ENCODE data around the gene TBX20. TPM values are rescaled to one million over a fixed set of nuclear protein-coding genes. Genes with fewer than 3 reads are reported as not detected.

Gene TBX20
- total and polyA plus RNA-seq, 2 of the 13 experiments (the other 11 are each of a cell fraction or from before 2014, with no cell fraction given) = not detected

DNA sequence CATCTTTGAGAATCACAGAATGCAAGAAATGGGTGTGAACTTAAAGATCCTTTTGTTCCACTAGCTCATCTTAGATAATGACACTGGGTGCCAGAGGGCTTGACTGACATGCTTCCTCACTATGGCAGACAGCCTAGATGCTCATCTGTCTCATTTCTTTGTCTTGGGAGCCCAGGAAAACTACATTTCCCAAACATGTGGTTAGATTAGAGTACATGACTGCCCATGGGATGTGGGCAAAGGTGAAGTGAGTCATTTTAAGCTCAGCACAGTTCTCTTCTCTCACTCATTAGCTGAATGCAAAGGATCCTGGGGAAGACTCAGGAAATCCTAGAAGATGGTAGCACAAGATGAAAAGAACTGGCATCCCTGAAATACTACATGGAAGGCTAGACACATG, 32.5 kb upstream of the TBX20 start (continued):
- TF ChIP-seq ZBTB21 (CRISPR knock-in tag; IDR thresholded peaks at IDR 0.05) = no peak
- no peak for TF ChIP-seq ZNF205 (CRISPR knock-in tag; IDR thresholded peaks at IDR 0.05)
- TF ChIP-seq RORA (CRISPR knock-in tag; IDR thresholded peaks at IDR 0.05) = no peak
- TF ChIP-seq ZNF713 (CRISPR knock-in tag; IDR thresholded peaks at IDR 0.05) = no peak
- no peak for TF ChIP-seq ZNF75D (CRISPR knock-in tag; IDR thresholded peaks at IDR 0.05; ENCODE audit: borderline replicate concordance)
- TF ChIP-seq ELF4 (CRISPR knock-in tag; IDR thresholded peaks at IDR 0.05; ENCODE audit: borderline replicate concordance) = no peak
- TF ChIP-seq, protein P1, sequence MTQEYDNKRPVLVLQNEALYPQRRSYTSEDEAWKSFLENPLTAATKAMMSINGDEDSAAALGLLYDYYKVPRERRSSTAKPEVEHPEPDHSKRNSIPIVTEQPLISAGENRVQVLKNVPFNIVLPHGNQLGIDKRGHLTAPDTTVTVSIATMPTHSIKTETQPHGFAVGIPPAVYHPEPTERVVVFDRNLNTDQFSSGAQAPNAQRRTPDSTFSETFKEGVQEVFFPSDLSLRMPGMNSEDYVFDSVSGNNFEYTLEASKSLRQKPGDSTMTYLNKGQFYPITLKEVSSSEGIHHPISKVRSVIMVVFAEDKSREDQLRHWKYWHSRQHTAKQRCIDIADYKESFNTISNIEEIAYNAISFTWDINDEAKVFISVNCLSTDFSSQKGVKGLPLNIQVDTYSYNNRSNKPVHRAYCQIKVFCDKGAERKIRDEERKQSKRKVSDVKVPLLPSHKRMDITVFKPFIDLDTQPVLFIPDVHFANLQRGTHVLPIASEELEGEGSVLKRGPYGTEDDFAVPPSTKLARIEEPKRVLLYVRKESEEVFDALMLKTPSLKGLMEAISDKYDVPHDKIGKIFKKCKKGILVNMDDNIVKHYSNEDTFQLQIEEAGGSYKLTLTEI (CRISPR knock-in tag; conservative IDR thresholded peaks at IDR 0.05) = no peak

DNA sequence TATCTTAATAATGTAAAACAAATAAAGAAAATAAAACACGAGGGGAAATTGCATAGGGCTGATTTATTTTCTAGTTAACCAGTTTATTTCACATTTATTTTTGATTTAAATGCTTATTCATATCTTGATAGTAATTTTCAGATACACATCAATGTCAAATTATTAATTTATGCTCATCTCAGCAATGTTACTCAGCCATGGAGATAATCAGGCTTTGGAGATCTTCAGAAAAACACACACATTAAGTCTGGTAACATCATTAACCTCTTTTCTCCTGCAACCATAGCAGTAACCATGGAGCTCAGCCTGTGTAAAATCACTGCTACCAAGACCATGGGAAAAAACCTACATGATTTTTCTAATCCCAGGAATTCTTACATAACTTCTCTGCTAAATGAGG, 31.9 kb upstream of the TBX20 start:
- H3K4me3 ChIP-seq (replicated peaks in 1 of 3; ENCODE audit: insufficient read depth in 1 of 3, low read depth in 2 of 3, low read length in 3 of 3) = no peak overlapping the region
- ChIA-PET CTCF (ENCODE audit: low intra/inter-chr PET ratio, low total read pairs) (no interaction called here), POLR2A (no interaction called here)
- no peaks in the 10 kb centered on the region for H4K20me1 ChIP-seq (ENCODE audit: insufficient read depth, low read length)
- WGBS (ENCODE audit: low lambda C conversion rate) = 0% methylated on average over 1 of the region's 1 CpG
- H3K4me2 ChIP-seq (ENCODE audit: low read depth, low read length) = no peak overlapping the region
- no peaks in the 10 kb centered on the region for H3K36me3 ChIP-seq (replicated peaks in 1 of 2; ENCODE audit: control insufficient read depth in 1 of 2, insufficient read depth in 2 of 2, low read length in 2 of 2)
- no peaks in the 10 kb centered on the region for H3K9me3 ChIP-seq (ENCODE audit: low read length)
- intact Hi-C loops (cut with micrococcal nuclease; ENCODE audit: unreplicated experiment) = no loop called here
- no TSS peak for BruUV-seq (replicated peaks)
- H3K27ac ChIP-seq (ENCODE audit: extremely low read length, insufficient read depth, low read length) = no peak overlapping the region
- H3K9ac ChIP-seq (ENCODE audit: insufficient read depth, low read depth, low read length) = no peak overlapping the region
- H3K27me3 ChIP-seq (ENCODE audit: control insufficient read depth in 1 of 2, insufficient read depth in 2 of 2, low read length in 2 of 2) = 0 out of 5 replicates have a peak, but pooled peaks cover 0 to 7% of the 10 kb centered on the region in 2 experiments
- in situ Hi-C loops (cut with HindIII; ENCODE audit: extremely low pct_ligation_motif_present, low pct_unique_long_range_greater_than_20kb) = no loop called here
- no peak overlapping the region for H2AFZ ChIP-seq (ENCODE audit: low read length)
- TF ChIP-seq SPEN (CRISPR knock-in tag; IDR thresholded peaks at IDR 0.05; ENCODE audit: low read depth) = no peak
- TF ChIP-seq ZNF878 (CRISPR knock-in tag; IDR thresholded peaks at IDR 0.05) = no peak
- no peak for TF ChIP-seq ZNF460 (CRISPR knock-in tag; IDR thresholded peaks at IDR 0.05; ENCODE audit: borderline replicate concordance)
- no peak for TF ChIP-seq REXO4 (CRISPR knock-in tag; IDR thresholded peaks at IDR 0.05; ENCODE audit: borderline replicate concordance)
- TF ChIP-seq ZNF841 (CRISPR knock-in tag; IDR thresholded peaks at IDR 0.05; ENCODE audit: borderline replicate concordance) = no peak
- no peak for TF ChIP-seq ISL2 (CRISPR knock-in tag; IDR thresholded peaks at IDR 0.05)
- TF ChIP-seq HOXD1 (CRISPR knock-in tag; IDR thresholded peaks at IDR 0.05) = no peak
- TF ChIP-seq ZNF530 (CRISPR knock-in tag; IDR thresholded peaks at IDR 0.05; ENCODE audit: low read depth) = no peak
- TF ChIP-seq, protein P2, sequence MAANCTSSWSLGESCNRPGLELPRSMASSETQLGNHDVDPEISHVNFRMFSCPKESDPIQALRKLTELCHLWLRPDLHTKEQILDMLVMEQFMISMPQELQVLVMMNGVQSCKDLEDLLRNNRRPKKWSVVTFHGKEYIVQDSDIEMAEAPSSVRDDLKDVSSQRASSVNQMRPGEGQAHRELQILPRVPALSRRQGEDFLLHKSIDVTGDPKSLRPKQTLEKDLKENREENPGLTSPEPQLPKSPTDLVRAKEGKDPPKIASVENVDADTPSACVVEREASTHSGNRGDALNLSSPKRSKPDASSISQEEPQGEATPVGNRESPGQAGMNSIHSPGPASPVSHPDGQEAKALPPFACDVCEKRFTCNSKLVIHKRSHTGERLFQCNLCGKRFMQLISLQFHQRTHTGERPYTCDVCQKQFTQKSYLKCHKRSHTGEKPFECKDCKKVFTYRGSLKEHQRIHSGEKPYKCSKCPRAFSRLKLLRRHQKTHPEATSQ (CRISPR knock-in tag; IDR thresholded peaks at IDR 0.05; ENCODE audit: borderline replicate concordance) = no peak
- no peak for TF ChIP-seq ATF1 (CRISPR knock-in tag; IDR thresholded peaks at IDR 0.05)
- no peak for TF ChIP-seq CC2D1A (CRISPR knock-in tag; IDR thresholded peaks at IDR 0.05)
- TF ChIP-seq, protein P3, sequence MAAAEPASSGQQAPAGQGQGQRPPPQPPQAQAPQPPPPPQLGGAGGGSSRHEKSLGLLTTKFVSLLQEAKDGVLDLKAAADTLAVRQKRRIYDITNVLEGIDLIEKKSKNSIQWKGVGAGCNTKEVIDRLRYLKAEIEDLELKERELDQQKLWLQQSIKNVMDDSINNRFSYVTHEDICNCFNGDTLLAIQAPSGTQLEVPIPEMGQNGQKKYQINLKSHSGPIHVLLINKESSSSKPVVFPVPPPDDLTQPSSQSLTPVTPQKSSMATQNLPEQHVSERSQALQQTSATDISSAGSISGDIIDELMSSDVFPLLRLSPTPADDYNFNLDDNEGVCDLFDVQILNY (CRISPR knock-in tag; conservative IDR thresholded peaks at IDR 0.05) = no peak
- TF ChIP-seq ASH2L (IDR thresholded peaks at IDR 0.05; ENCODE audit: insufficient read length, low read depth, low read length) = no peak
- TF ChIP-seq ZNF430 (CRISPR knock-in tag; IDR thresholded peaks at IDR 0.05) = no peak
- no peak for FAIRE-seq
- H3K4me1 ChIP-seq (ENCODE audit: insufficient read depth, low read length) = no peaks in the 10 kb centered on the region
- ATAC-seq = no peak
- DNase-seq (ENCODE audit: low spot score) = no peak
- H3K79me2 ChIP-seq (ENCODE audit: insufficient read depth, low read length) = no peaks in the 10 kb centered on the region
